ENCODE results near the gene SYNPO2L. TPM values are rescaled to one million over a fixed set of nuclear protein-coding genes. Genes with fewer than 3 reads are reported as not detected.
"Not testable (repeated sequence)": the region's sequence is repeated elsewhere in the genome, so short reads cannot be mapped to it uniquely, and the experiment has no call there.

Gene SYNPO2L
- total RNA-seq, result not detected
- long read RNA-seq, result 0 reads

DNA sequence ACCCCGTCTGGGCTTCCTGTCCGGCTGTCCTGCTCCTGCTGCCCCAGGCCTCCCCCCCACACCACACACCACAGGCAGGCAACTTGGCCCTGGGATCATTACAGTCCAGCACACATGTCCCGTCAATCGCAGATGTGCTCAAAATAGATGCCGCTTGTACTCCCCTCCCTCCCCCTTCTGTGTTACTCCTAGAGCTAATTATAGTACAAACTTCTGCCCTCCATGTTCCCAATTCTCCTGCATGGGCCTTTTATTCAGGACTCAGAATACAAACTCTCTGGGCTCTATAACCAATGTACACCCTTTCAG, at the start of gene SYNPO2L:
Gene SYNPO2L (minus strand): TSS at position 40 of the 309 bp plus-strand sequence. CDS start 107 bp downstream, outside the sequence.
- DNase-seq (no peak), ATAC-seq (no peak)
- intact Hi-C loops (cut with DNase I, micrococcal nuclease), result no loop called here

- intact Hi-C loops (cut with DNase I, micrococcal nuclease); DNase-seq; ATAC-seq: not testable (repeated sequence)
These were observed 48.1 kb upstream of the SYNPO2L start for GRCh38 chr10:73703924-73704323.

GRCh38 chr10:73698819-73699218, 43.0 kb upstream of the SYNPO2L start:
- ATAC-seq; intact Hi-C loops (cut with DNase I, micrococcal nuclease); DNase-seq: not testable (repeated sequence)

- intact Hi-C loops (cut with DNase I, micrococcal nuclease); ATAC-seq; DNase-seq: not testable (repeated sequence)
These were observed 41.9 kb upstream of the SYNPO2L start, which contains the start of gene AGAP5 for GRCh38 chr10:73697675-73698159. TSS of gene AGAP5 (minus strand) at chr10:73698109. CDS start at chr10:73697755, 354 bp downstream.

- ATAC-seq; intact Hi-C loops (cut with DNase I, micrococcal nuclease); DNase-seq: not testable (repeated sequence)
These were observed 39.5 kb upstream of the SYNPO2L start for GRCh38 chr10:73695302-73695701.

- intact Hi-C loops (cut with DNase I, micrococcal nuclease); DNase-seq; ATAC-seq: not testable (repeated sequence)
These were observed 34.9 kb upstream of the SYNPO2L start for GRCh38 chr10:73690755-73691154.

GRCh38 chr10:73689596-73689995, 33.8 kb upstream of the SYNPO2L start:
- ATAC-seq; DNase-seq; intact Hi-C loops (cut with DNase I, micrococcal nuclease): not testable (repeated sequence)

- intact Hi-C loops (cut with DNase I, micrococcal nuclease); ATAC-seq; DNase-seq: not testable (repeated sequence)
These were observed 31.8 kb upstream of the SYNPO2L start for GRCh38 chr10:73687641-73688040.

GRCh38 chr10:73674546-73674945, 18.7 kb upstream of the SYNPO2L start:
- ATAC-seq; intact Hi-C loops (cut with DNase I, micrococcal nuclease); DNase-seq: not testable (repeated sequence)

GRCh38 chr10:73668378-73668777, 12.5 kb upstream of the SYNPO2L start:
- ATAC-seq; intact Hi-C loops (cut with DNase I, micrococcal nuclease): not testable (repeated sequence)

GRCh38 chr10:73666153-73666809, 10.5 kb upstream of the SYNPO2L start:
- DNase-seq; ATAC-seq; intact Hi-C loops (cut with DNase I, micrococcal nuclease): not testable (repeated sequence)

More at GRCh38 chr10:73668378-73668777, 12.5 kb upstream of the SYNPO2L start:
- DNase-seq, result not testable (repeated sequence)

- ATAC-seq; intact Hi-C loops (cut with DNase I, micrococcal nuclease): not testable (repeated sequence)
These were observed 9.8 kb upstream of the SYNPO2L start for GRCh38 chr10:73665581-73665980.

GRCh38 chr10:73664156-73665040, 8.6 kb upstream of the SYNPO2L start:
- ATAC-seq; intact Hi-C loops (cut with DNase I, micrococcal nuclease); DNase-seq: not testable (repeated sequence)

More at GRCh38 chr10:73665581-73665980, 9.8 kb upstream of the SYNPO2L start:
- not testable (repeated sequence) for DNase-seq

- DNase-seq; ATAC-seq; intact Hi-C loops (cut with DNase I, micrococcal nuclease): not testable (repeated sequence)
These were observed 7.8 kb upstream of the SYNPO2L start for GRCh38 chr10:73663621-73664020.

GRCh38 chr10:73662705-73663104, 6.9 kb upstream of the SYNPO2L start:
- intact Hi-C loops (cut with DNase I, micrococcal nuclease); ATAC-seq; DNase-seq: not testable (repeated sequence)

- DNase-seq, result peak in 1 of 2 donors; percentile 45
- intact Hi-C loops (cut with DNase I, micrococcal nuclease), result no loop called here
- ATAC-seq, result peak; percentile 93
These were observed 406 bp downstream of the SYNPO2L start for GRCh38 chr10:73655257-73655989.

DNA sequence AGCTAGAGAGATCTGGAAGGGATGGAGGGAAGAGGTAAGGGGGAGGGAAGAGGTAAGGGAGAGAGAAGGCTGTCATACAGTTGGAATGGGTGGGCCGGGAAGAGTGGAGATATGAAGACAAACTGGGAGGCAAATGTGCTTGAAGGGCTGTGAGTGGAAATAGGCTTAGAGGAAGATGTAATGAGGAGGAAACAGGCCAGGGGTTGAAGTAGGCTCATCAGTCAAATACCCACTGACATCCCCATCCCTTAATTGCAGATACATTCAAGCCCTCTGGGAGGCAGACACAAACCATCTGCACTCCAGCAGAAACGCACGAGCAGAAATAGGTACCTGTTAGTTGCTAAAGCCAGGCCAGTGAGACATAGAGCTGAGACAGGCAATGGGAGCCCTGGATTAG, 2.1 kb downstream of the SYNPO2L start:
- DNase-seq, result no peak
- intact Hi-C loops (cut with DNase I, micrococcal nuclease), result no loop called here

GRCh38 chr10:73653195-73653594, 2.6 kb downstream of the SYNPO2L start:
- ATAC-seq (no peak), DNase-seq (no peak)
- intact Hi-C loops (cut with DNase I, micrococcal nuclease), result no loop called here

More for the DNA sequence above, 2.1 kb downstream of the SYNPO2L start:
- no peak for ATAC-seq

Measured in left colon (tissue), 2 donors.